GM19395 (cell line): ENCODE results near the gene LCE3B.
"Not testable (repeated sequence)": the region's sequence is repeated elsewhere in the genome, so short reads cannot be mapped to it uniquely, and the experiment has no call there.

Experiments used
- ATAC-seq: cut with Tn5 transposase; IDR thresholded peaks from one replicate; pipeline ENCODE4 v1.9.1; 2021; ENCODE audit warnings: mild to moderate bottlenecking, moderate library complexity; ENCODE audit not compliant: unreplicated experiment

LCE3B gene, protein sequence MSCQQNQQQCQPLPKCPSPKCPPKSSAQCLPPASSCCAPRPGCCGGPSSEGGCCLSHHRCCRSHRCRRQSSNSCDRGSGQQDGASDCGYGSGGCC

DNA sequence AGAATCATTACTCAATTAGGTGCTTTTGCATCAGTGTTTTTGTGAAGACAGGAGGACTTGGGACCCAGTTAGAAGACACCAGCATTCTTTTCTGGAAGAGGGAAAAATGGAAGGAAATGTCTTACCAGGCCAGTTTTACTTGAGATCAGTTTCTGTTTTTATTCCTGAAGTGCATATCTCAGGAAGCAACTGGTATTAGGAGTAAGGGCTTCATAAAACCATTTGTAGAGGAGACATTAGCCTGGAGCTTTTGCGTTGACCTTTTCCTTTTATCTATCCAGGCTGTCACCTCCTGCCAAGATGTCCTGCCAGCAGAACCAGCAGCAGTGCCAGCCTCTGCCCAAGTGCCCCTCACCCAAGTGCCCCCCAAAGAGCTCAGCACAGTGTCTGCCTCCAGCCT lies at the start of gene LCE3B:
TSS of gene LCE3B (plus strand) at position 301 of the 400 bp plus-strand sequence. CDS start at position 301, 0 bp downstream.
- no peak for ATAC-seq

DNA sequence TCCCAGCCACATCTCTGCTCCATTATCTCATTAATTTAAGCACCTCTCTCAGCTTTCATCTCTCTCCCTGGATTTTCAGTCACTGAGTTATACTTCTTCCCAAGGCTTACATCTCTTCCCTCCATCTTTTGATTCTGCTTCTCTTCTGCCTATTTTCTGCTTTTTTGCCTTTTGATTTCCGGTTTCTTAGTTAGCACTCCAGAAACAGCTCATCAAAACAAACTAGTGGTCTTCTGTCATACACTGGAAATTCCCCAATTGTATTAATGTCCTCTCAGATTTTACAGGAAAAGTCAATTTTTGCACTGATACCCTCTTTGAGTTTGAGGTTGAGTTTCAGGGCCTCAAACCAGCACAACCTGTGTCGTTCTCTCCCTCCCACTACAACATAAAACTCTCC lies 48.5 kb upstream of the LCE3B start:
- no peak for ATAC-seq

DNA sequence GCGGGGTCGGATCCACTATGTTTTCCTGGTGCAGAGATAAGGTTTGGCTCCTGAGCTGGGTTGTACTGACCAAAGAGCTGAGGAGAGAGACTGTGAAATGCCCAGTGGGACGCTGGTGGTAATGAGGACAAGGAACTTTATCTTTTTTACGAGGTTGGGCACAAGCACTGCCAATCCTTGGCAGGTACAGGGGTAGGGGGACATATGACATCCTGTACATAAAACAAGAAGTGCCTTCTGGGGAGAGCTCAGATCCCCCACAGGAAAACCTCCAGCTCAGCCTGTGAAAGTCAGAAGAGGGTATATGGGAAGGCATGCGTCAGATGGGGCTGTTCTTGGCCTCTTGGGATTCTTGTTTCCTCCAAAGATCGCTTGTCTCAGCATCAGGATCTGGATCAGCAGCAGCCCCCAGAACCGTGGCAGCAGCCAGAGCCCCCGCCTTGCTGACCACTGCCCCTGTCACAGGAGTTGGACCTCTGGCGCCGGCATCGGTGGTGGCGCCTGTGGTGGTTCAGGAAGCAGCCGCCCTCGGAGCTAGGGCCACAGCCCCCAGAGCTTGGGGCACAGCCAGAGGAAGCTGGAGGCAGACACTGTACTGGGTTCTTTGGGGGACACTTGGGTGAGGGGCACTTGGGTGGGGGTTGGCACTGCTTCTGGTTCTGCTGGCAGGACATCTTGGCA lies 47.9 kb upstream of the LCE3B start:
- ATAC-seq, result no peak

DNA sequence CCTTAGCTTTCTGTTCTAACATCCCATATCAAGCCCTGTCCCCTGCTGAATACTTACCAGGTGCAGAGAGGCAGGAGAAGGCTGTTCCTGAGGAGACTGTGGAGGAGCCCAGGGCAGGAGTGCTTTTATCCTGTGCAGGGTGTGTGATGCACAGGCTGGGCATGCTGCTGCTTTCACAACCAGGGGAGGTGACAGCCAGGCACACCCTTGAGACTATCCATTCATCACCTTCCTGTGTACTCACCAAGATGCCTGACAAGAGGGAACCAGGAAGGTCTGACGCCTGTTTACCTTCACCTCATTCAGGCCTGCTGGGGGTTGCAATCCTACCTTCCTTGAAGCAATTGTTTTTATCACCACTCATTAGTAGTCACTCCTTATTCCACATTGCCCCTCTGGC lies 46.9 kb upstream of the LCE3B start, which contains the start of gene LCE3E:
TSS of gene LCE3E (minus strand) at position 100 of the 400 bp plus-strand sequence. CDS start 572 bp downstream, outside the sequence.
- ATAC-seq, result no peak

DNA sequence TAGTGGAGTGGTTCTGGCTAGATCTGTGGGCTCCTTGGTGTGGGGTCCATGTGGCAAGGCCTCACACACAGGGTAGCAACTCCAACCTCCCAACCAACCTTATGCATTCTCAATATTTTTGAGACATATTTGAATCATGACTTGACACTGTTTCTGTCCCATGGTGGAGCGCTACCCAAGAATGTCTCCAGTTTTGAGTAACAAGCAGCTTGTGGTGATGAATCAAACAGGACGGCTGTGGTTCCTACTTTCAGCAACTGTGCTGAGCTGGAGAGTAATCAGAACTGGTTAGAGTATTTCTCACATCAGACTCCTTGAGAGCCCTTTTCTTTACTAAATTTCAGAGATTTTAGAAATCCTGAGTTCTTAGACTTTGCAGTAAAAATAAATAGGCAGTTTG lies 36.4 kb upstream of the LCE3B start:
- no peak for ATAC-seq

DNA sequence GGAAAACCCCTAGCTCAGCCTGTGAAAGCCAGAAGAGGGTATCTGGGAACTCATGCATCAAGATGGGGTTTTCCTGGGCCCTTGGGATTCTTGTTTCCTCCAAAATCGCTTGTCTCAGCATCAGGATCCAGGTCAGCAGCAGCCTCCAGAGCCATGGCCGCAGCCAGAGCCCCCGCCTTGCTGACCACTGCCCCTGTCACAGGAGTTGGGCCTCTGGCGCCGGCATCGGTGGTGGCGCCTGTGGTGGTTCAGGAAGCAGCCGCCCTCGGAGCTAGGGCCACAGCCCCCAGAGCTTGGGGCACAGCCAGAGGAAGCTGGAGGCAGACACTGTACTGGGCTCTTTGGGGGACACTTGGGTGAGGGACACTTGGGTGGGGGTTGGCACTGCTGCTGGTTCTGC lies 34.1 kb upstream of the LCE3B start:
- ATAC-seq, result not testable (repeated sequence)

DNA sequence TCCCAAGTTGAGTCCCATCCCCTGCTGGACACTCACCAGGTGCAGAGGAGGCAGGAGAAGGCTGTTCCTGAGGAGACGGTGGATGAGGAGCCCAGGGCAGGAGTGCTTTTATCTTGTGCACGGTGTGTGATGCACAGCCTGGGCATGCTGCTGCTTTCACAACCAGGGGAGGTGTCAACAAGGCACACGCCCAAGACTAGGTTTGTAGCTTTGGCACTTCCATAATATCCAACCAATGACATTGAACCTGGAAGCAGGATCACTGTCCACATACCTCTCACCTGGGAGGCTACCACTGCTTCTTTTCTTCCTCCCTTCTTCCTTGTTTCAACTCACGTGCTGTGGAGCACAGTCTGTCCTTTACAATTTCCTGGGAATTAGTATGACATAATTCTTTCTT lies 33.2 kb upstream of the LCE3B start, which contains the start of gene LCE3D:
TSS of gene LCE3D (minus strand) at position 84 of the 400 bp plus-strand sequence. CDS start 580 bp downstream, outside the sequence.
- no peak for ATAC-seq

DNA sequence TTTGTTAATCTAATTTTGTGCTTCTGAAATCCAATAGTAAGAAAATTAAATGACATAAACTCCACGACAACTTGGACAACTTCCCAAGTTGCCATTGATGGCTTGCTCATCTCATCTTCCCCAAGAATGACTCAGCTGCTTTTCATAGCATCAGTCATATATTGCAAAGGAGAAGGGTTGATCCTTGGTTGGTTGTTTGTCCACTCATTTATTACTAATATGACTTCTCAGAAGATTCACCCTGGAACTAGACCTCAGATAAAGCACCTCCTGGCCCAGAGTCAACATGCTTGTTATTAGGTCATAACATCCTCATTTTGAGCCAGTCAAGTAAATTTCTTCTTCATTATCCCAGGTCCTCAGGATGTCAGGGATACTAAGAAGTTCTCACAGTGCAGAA lies 31.0 kb upstream of the LCE3B start:
- ATAC-seq, result no peak

DNA sequence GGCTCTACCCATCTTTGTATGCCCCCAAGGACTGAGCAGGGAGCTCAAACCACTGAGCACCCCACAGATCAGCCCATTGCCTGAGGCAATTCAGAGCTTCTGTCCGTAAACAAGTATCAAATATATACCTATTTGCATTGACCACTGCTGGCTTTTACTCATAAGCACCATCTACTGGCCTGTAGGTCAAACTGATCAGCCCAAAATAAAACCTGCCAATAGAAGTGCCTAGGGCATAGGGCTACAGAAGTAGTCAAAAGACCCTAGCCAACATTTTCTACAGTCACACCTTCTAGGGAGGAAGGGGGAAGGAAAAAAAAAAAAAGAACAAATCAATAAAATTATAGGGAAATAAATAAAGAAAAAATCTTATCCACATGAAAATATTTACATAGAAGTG lies 28.0 kb upstream of the LCE3B start:
- ATAC-seq, result no peak

DNA sequence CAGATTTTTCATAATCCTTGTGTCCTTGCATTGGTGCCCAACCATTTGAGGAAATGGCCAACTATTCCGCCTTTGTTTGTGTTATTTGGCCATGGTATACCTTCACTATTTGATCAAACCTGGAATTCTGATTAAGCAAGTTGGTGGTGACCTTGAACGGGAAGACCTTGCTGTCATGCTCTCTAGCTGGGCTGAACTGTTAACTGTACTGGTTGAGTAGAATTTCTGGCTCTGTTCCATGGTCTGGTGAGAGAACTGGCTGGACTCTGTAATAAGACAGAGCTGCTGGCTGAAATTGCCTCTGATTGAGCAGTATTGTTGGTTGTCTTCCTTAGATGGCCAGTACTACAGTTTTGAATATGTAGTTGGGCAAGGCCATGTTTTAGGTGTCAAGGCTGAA lies 16.6 kb upstream of the LCE3B start:
- no peak for ATAC-seq

DNA sequence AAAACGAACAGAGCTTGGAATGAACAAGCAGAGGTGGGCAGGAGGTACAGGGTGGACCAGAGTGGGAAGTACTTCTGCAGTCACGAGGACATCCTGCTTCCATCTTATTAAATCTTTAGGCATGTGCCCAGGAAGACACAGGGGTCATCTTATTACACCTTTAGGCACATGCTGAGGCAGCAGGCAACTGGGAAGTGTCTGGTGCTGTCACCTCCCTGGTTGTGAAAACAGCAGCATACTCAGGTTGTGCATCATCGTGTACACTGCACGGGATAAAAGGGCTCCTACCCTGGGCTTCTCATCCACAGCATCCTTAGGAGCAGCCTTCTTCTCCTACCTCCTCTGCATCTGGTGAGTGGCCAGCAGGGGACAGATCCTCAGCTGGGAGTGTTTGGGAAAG lies 13.7 kb upstream of the LCE3B start, which contains the start of gene LCE3C:
TSS of gene LCE3C (plus strand) at position 301 of the 400 bp plus-strand sequence. CDS start 498 bp downstream, outside the sequence.
- ATAC-seq, result no peak

DNA sequence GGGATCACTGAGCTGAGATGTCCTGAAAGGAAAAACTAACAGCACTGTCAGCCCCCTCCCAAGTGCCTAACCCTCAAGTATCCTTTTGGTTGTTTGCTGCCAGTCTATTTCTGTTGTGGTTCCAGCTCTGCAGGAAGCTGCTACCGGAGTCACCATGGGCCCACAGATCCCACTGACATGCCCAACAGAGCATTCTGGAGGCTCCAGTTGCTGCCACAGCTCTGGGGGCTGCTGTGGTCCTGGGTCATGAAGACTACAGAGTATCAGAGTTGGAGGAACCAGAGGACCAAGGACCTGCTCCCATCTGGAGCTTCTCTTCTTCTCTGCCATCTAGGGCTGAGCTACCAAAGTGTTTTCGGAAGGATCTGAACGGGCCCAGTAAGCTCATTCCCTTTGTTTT lies 8.4 kb downstream of the LCE3B start:
- no peak for ATAC-seq

DNA sequence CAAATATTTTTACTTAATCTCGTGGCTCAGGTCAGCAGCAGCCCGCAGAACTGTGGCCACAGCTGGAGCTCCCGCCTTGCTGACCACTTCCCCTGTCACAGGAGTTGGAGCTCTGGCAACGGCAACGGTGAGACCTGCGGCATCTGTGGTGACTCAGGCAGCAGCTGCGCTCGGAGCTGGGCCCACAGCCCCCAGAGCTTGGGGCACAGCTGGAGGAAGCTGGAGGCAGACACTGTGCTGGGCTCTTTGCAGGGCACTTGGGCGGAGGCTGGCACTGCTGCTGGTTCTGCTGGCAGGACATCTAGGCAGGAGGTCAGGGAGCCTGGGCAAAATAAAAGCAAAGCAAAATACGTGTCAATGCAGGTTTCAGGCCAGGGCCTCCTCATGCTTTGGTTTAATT lies 9.2 kb downstream of the LCE3B start, which contains the start of gene LCE3A:
TSS of gene LCE3A (minus strand) at position 301 of the 400 bp plus-strand sequence. CDS start at position 301, 0 bp downstream.
- no peak for ATAC-seq

DNA sequence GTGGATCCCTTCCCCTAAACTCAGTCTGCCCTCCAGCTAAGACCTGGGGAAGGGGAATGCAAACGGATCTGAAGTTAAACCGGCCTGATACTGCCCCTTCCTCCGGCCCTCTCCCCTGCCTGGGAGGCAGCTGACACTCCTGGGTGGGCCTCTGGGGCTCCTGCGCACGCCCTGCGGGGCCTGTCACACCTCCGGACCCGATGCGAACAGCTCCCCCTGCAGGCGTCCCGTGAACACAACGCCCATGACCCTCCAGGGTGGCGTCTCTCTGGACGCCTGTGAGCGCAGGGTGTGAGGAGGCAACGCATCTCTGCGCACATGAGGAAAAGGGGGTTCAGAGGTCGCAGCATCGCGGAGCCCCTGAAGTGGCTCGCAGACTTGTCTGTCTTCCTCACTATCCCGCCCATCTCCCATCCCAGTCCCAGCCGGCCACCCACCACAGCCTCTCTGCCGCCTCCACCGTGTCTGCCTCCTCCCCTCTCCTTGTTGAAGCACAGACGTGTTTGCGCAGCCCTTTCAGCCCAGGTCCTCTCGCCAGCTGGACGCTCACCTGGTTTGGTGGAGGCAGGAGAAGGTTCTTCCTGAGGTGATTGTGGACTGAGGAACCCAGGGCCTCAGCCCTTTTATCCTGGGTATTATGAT lies 9.7 kb downstream of the LCE3B start:
- ATAC-seq, result no peak

DNA sequence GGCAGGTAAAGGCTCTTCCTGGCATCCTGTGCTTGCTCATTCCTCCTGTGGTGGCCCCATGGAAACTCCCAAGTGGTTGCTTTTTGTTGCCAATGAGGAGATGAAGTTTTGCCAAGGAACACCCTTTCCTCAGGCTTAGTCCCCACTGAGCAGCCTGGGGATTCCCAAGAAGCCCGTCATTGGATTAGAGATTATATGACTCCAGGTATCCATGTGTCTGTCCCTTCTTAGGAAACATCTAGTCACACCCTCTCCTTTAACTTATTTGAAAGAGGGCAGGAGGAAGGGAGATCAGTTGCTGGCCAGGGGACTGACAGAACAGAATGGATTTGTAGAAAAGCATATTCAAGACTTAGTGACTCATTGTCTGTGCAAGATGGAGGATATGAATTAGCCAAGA lies 13.1 kb downstream of the LCE3B start:
- no peak for ATAC-seq

DNA sequence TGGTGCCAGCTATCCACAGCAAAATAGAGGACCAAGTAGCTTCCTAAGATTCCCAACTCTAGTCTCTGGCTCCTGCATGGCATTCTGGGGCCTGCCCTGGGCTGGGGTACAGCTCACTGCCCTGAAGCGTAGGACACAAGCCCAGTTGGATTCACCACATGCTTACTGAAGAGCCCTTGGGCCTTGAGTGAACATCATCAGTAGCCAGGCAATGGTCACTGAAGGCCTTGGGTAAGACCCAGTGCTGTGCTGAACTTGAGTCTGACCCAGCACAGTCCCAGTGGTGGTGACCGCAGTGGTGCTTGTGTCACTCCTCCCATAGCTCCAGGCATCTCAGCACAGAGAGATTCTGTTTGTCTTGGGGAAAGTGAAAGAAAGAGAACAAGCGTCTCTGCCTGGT lies 17.0 kb downstream of the LCE3B start:
- no peak for ATAC-seq

DNA sequence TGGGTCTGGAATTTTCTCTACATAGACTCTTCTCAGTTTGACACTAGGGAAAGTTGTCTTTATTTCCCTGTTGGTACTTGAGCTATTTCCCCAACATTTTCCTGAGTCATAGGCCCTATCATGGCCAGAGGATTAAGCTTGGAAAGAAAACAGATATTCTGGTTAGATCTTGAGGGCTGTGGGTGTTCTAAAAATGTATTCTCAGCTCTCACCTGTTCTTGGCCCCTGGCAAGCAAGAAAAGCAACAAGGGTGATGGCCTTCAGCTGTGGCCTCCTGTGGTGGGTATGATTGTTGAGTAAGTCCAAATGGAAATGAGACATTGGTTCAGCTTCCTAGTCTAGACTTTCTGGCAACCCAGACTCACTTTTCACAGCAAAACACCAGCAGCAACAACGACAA lies 26.7 kb downstream of the LCE3B start:
- no peak for ATAC-seq

DNA sequence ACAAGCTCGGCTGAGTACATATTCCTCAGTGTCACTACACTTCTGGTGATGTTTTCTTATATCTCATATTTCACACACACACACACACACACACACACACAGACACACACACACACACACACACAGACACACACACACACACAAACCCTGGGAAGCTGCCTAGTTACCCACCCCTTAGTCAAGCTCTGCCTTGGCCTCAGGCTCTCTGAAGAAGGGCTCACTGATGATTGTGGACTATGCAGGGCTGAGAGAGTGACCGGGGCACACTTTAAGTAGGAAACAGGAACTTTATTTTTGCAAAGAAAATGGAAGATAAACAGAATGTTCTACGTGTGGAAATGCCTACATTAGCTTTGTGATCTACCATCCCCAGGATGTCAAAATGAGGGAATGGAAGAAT lies 30.3 kb downstream of the LCE3B start:
- ATAC-seq, result no peak

DNA sequence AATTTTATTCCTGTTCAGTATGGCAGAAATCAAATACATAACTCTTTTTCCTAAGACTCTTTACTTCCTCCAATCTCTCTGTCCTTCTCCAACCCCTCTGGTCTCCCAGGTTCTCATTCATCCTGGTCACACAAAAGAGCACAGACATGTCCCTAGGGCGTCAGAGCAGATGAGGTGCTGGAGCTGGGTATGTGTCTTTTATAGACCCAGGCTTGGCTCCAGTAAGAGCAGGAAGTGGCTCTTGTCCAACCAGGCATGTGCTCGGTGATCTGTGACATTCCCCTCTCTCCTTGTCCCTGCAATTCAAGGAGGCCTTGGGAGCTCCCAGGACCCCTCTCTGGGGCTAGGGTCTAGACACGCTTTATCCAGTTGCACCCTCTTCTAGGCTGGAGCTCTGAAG lies 31.5 kb downstream of the LCE3B start:
- no peak for ATAC-seq

DNA sequence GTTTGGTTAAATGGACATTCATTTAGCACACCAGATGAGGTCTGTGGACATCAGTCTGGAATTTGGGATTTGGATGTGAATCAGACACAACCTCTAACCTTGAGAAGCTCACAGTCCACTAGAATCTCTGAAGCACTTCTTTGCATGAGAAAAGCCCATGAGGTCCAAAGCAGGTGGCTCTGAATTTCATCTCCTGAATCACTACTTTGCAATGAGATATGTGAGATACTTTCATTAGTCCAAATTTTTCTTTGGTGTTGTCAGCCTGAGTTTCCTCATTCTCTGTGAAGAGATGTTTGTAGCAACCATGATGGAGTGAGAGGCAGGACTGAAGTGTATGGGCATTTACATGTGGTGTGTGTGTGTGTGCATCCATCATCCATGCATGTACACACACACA lies 33.0 kb downstream of the LCE3B start:
- ATAC-seq, result no peak

DNA sequence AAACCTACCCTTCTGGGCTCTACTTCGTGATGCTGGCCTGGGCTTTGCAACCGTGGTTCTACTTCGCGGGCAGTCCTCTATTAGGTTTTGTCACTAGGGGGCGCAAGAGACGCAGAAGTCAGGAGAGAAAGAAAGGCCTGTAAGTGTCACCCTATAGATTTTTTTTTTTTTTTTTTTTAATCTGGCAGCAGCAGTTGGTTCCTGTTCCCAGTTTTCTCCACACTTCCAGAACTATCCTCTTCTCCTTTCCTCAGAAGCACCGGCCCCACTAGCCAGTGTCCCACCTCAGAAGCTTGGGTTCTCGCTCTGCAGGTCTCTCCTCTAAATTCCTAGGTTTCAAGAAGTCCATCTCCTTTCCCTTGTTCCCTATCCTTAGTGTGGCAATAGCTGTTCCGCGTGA lies 40.5 kb downstream of the LCE3B start:
- ATAC-seq, result no peak

DNA sequence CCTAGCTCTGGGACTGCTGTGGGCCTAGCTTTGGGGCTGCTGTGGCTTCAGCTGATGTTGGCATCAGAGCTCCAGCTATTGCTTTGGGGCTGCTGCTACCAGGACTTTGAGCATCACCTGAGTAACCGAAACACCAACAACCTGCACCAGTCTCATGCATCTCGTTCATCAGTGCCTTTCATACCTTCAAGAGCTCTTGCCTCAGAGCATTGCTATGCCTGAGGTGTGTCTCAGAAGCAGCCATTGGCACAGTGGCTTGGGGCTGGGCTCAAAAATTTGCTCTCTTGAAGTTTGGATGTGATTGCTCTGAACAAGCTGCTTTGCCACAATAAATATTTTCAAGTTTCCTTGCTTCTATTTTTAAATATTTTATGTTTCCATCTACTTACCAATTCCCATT lies 42.8 kb downstream of the LCE3B start:
- no peak for ATAC-seq
